Central memory CD4-positive, alpha-beta T cell (primary cell): ENCODE results near the gene GSAP.
"Not testable (repeated sequence)": the region's sequence is repeated elsewhere in the genome, so short reads cannot be mapped to it uniquely, and the experiment has no call there.

Experiments used
- DNase-seq: peaks from one replicate; pipeline ENCODE4 v3.0.0; 2022
- total RNA-seq, 3 experiments: gene quantifications; one replicate each; lab custom pipeline; 2026; lab: John Stamatoyannopoulos, UW

Gene GSAP, protein sequence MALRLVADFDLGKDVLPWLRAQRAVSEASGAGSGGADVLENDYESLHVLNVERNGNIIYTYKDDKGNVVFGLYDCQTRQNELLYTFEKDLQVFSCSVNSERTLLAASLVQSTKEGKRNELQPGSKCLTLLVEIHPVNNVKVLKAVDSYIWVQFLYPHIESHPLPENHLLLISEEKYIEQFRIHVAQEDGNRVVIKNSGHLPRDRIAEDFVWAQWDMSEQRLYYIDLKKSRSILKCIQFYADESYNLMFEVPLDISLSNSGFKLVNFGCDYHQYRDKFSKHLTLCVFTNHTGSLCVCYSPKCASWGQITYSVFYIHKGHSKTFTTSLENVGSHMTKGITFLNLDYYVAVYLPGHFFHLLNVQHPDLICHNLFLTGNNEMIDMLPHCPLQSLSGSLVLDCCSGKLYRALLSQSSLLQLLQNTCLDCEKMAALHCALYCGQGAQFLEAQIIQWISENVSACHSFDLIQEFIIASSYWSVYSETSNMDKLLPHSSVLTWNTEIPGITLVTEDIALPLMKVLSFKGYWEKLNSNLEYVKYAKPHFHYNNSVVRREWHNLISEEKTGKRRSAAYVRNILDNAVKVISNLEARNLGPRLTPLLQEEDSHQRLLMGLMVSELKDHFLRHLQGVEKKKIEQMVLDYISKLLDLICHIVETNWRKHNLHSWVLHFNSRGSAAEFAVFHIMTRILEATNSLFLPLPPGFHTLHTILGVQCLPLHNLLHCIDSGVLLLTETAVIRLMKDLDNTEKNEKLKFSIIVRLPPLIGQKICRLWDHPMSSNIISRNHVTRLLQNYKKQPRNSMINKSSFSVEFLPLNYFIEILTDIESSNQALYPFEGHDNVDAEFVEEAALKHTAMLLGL
- total RNA-seq = 1.5 to 29.7 (median 25.1) reads per million in 3 experiments

DNA sequence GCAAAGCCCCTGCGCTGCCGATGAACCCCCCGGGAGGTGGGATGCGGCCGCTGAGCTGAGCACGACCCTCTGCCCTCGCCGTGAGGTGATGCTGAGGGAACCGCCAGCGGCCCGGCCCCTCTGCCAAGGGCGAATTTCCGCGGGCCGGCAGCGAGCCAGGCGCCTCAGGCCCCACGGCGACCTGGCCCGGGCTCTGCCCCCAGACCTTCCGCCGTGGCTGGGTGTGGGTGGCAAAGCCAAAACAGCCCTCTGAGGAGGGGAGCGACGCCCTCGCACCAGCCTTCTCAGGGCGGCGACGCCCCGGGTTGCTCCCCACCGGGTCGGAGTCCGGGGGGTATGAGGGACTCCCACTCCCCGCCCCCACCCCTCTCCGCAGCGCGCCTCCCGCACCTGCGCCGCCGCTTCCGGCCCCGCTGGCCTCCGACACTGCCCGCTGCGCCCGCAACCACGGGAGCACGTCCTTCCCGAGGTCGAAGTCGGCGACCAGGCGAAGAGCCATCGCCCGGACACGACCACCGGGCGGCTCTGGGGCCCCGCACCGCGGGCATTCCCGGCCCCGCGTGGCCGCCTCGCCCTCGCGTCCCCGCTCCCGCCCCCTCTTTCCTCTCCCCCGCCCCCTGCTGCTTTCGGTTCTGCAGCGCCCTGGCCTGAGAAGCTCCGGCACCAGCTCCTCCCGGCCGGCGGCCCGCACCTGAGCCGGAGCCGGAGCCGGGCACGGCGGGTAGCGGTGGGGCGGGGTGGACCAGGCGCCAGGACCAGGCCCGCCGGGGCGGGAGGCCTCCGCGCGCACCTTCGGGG is at the start of gene GSAP:
GSAP (minus strand) TSS at position 527 of the 798 bp plus-strand sequence; CDS start at position 499, 28 bp downstream.
- peak; percentile 31 for DNase-seq

DNA sequence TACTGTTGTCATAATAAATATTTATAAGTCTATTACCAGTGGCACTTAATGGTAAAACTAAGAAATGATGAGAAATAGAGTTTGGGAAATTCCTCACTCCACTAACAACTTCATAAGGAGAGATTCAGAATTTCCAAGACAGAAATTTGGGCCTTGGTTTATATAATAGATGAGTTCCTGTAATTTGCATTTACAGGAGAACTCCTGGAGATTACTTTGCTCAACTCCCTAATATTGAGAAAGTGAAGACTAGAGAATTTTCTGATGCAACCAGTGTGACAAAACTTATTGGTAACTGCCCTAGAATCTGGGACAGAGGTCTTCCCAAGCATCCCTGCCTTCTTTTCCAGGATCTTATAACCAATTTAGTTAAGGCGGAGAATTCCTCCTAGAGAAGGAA is 49.1 kb upstream of the GSAP start:
- no peak for DNase-seq

DNA sequence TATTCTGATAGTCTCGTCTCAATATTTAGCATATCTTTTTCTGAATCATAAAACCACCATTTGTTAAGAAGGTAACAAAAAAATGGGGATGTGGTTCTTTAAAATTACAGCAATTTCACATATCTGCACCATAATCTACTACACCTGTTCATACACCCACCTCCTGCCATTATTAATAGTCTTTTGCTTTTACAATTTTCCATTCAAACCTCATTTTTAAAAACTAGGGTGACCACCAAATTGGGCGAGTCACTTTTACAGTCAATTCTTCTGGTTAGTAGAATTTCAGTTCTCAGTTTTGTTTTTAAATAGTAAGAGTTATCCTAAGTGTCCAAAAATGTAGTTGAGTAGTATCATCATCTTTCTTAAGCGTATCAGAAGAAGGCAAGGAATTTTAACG is 48.4 kb upstream of the GSAP start:
- no peak for DNase-seq

DNA sequence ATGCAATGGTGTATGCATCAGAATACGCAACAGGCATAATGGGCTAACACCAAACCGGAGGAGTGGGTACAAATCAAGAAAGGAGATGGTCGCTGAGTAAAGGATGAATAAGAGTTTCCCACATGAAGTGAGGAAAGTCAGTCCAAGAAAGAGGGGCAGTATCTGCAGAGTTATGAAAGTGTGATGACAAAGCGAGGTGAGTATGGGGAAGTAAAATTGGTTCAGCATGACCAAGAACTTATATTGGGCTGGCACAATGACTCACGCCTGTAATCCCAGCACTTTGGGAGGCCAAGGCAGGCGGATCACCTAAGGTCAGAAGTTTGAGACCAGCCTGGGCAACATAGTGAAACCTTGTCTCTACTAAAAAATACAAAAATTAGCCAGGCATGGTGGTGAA is 47.5 kb upstream of the GSAP start:
- not testable (repeated sequence) for DNase-seq

DNA sequence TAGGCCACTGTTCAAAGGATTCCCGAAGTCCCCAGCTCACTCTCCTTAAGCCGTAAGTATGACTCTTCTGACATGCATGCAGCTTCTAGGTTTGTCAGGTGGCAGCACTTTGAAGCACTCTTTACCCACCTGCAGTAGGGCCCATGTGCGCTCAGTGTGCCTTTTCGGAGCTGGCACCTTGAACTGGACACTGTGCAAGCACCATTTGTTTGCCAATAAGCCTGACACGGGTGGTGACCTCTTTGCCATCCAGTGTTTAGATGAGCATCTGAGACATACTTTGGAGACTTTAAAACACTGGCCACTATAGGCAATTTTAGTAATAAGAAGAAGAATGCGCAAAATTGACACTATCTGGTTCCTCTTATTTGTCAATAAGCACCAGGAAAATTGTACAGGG is 45.7 kb upstream of the GSAP start:
- no peak for DNase-seq

DNA sequence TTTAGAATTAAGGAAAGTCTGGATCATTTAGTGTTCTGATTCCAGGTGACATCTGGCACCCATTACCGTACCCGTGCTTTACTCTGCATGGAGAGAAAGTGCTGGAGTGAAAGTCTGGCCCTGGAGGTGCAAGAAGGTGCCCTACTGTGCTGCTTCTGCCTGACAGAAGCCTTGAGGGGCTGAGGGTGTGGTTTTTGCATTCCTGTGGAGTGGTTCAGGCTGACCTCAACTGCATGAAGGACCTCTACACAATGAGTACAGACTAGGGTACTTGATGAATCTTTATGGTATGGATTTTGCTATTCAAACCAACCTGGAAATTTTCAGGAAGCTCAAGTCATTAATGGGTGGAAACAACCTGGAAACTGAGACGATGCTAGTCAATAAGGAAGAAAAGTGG is 45.1 kb upstream of the GSAP start:
- DNase-seq = no peak

DNA sequence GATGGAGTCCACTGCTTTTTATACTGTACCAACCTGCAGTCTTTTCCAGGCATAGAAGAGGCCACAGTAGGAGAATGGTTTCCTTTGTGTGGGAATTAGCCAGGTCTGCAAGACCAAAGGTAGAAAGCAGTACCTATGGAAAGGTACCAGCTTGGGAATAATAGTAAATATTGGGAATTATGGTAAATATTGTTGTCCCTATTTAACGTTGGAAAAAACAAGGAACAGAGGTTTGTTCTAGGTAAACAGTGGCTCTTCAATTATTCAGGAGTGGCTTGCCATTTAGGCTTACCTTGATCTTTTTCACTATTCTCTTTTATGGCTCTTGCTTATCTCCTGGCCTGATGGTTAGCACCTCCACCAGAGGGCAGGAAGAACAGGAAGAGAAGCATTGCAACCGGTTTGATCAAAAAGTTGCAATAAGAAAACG is 43.9 kb upstream of the GSAP start:
- DNase-seq = no peak

DNA sequence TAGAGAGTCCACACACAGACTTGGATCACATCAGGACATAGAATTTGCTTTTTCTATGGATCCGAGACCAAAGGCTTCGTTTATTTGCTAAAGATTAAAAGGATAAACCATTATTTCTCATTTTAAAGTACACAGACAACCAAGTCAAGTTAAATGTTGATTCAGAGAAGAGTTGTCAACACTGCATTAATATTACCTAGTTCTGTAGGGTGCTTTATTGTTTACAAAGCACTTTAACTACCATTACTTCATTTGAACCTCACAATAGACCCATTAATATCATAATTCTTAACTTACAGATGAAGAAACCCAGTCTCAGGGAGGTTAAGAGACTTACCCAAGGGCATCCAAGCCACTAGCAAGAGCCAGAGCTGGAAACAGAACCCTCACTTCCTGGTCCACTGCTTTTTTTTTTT is 43.2 kb upstream of the GSAP start:
- DNase-seq = no peak

DNA sequence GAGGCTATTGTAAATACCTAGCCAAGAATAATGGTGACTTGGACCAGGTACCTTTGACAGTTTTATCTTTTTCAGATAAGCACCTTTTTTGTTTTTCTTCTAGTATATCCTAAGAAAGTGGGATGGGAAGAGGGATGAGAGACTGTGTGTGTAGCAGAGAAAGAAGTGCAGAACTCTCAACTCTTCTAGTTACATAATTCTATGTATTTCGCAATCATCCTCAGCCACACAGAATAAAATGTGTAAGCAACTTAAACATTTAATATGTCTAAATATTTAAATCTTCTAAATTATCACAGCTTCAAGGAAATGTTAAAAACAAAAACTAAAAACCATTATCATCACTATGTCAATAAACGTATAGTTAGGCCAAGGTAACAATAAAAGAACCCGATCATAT is 42.6 kb upstream of the GSAP start:
- DNase-seq = no peak

DNA sequence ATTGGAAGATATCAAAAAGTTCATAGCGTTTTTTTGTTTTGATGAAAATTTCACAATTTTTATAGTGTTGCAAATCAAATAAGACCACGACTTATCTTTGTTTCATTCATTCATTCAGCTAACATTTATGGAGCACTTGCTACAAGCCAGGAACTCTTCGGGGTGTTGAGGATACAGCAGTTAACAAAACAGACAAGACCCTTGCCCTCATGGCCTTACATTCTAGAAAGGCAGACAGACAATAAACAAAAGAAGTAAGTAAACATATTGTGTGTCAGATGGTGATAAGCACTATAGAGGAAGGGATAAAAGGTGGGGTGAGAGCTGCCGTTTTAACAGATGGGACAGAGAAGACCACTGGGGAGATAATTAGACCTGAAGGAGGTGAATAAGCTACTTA is 41.6 kb upstream of the GSAP start:
- DNase-seq = no peak

DNA sequence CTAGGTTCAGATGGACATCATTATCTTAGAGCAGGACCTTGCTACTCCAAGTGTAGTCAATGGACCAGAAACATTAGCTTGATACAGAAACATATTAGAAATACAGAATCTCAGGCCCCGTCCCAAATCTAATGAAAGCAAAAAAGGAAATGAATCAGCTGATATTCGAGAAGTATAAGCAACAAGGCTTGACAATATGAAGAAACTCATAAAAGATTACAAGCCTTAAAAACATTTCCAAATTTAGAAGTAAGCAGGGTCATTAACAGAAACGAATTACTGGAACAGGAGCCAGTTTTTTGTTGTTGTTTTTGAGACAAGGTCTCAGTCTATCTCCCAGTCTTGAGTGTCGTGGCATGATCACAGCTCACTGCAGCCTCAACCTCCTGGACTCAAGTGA is 40.5 kb upstream of the GSAP start:
- no peak for DNase-seq

DNA sequence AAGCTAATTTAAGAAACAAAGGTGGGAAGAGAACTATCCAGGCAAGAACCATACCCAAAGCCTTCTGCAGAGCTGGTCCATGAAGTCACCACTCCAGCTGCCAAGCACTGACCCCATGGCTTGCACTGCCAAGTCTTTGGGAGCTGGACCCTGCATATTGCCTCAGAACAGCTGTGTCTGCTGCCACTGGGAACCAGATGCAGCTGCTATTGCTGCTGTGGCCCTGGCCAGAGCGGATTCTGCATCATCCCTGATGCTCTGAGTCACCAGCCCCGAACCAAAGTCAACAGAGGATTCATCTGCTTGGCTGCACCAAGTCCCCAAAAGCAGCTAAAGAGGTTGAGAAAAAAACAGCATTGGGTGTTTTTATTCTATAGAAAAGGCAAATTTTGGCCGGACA is 39.2 kb upstream of the GSAP start:
- no peak for DNase-seq

DNA sequence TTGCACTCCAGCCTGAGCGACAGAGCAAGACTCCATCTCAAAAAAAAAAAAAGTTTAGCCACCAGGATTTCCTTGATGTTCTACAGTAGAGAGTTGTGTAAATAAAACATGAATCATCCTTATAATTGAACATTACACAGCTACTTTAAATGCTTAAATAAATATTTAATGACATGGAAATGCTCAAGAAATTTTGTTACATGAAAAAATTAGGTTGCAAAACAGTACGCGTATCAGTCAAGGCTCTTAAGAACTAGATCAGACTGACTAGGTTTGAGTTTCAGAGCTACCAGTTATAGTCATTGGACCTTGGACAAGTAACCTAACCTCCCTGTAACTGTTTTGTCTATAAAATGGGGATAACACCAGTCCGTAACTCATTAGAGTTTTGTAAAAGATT is 38.7 kb upstream of the GSAP start:
- no peak for DNase-seq

DNA sequence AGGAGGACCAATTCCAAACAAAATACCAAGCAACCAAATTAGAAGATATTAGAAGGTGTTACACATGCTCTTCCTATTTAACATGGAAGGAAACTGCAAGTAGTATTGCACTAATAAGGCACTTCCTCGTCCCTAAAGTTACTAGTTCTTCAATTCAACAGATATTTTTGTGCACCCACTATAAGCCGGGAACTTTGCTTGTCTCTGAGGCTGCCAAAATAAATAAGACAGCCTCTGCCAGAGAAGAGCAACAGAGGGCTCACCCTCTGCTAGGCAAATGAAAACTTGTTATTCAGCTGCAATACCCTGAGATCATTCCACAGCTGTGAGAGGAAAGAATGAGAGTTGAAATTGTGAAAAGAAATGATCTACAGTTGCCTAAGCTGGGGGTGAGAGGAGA is 37.4 kb upstream of the GSAP start:
- no peak for DNase-seq

DNA sequence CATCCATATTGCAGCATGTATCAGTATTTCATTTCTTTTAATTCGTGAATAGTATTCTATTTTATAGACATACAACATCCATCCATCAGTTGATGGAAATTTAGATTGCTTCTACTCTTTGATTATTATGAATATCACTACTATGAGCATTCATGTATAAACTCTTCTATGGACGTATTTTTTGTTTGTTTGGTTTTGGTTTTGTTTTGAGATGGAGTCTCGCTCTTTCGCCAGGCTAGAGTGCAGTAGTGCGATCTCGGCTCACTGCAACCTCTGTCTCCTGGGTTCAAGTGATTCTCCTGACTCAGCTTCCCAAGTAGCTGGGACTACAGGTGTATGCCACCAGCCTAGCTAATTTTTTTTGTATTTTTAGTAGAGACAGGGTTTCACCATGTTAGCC is 35.8 kb upstream of the GSAP start:
- not testable (repeated sequence) for DNase-seq

DNA sequence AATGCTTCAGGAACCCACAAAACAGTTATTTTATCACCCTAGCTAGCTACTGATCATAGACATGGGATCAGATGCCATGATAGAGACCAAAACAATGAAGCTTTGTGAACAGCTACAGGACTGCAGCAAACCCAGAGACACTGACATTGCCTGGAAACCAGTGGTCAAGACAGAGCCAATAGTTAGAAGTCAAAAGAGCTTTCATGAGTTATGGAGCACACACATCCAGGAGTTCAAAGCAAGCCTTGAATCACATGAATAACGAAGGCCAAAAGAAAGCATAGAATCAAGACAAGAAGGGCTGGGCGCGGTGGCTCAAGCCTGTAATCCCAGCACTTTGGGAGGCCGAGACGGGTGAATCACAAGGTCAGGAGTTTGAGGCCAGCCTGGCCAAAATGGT is 34.5 kb upstream of the GSAP start:
- DNase-seq = no peak

DNA sequence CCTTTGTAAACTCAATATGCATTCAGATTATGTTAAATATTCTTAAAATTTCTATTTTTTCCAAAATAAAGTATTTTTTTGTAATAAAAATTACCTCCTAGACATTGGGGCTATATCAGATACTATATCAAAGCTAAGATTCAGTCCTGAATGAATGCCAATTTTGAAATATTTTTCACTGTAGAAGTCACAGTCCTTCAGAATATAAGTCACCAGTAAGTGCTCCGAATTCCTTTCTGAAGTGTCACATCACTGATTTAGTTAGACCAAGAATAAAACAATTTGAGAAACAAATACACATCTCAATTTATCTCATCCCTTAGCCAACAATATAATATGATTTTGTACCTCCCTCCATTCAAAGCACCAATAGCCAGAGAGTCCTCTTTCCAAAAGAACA is 33.9 kb upstream of the GSAP start:
- no peak for DNase-seq

DNA sequence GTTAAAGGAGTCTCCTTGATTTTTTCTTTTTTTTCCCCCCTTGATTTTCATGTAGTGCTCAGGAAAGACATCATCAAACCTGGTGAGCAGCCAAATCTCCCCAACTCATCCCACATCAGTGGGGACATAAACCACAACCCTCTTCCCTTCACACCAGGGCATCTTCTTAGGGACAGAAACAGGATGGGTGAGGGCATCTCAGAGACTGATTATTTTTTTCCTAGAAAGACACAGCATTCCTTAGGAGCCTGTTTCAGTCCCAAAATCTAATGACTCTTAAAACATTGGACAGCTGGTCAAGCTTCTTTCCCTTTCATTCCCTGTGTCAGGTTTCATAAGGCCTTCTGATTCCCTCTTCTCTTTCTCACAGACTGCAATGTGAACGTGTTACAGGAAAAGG is 31.5 kb upstream of the GSAP start:
- no peak for DNase-seq

DNA sequence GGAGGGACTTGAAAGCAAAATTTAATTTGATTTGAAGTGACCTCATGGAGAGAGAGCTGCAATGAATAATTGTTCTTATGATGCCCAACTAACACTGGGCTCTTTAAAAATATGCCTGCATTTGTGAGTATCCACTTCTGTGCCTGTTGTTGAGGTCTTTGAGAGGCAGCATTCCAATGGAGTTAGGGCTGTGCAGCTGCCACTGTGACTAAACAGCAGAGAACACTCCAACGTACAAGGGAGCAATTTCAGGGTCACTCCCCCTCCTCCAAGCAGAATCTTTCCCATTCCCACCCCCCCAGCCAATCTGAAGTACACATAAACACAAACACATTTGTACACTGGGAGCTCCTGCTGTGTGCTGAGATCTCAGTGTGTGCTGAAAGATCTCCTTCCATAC is 28.0 kb upstream of the GSAP start:
- no peak for DNase-seq

DNA sequence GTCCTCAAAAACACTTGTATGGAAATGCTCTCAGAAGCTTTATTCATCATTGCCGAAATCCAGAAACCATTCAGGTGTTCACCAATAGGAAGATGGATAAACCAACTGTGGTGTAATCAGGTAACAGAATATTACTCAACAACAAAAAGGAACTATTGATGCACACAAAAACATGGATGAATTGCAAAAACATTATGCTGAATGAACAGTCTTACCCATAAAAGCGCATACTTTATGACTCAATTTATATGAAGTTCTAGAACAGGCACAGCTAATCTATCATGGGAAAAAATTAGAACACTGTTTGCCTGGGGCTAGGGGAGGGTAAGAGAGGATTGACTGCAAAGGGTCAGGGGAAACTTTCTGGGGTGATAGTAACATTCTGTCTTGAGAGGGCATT is 26.9 kb upstream of the GSAP start:
- DNase-seq = no peak

DNA sequence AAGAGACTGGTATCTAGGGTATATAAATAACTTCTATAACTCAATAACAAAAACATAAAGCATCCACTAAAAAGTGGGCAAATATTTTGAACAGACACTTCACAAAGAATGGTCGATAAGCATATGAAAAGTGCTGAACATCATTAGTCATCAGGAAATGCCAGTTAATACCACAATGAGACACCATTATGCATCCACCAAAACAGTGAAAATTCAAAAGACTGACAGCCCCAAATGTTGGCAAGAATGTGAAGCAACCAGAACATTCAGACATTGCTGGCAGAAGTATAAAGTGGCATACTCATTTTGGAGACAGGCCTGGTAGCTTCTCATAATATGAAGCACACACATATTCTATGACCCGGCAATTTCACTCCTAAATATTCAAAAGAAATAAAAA is 26.5 kb upstream of the GSAP start:
- no peak for DNase-seq

DNA sequence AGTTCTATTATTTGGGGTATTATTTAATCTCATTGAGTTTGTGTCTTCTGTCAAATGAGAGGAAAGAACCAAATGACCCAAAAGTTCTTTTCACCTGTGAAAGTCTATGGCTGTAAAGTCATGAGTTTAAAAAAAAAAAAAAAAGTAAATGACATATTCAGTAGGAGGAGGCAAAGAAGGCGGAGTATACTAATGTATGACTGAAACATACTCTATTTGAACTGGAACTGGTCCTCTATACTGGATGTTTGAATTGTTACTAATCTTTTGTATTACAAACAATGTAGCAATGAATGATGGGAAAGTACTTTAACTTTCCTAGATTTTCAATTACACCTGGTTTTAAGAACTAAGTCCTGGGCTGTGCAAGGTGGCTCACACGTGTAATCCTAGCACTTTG is 24.9 kb upstream of the GSAP start:
- no peak for DNase-seq

DNA sequence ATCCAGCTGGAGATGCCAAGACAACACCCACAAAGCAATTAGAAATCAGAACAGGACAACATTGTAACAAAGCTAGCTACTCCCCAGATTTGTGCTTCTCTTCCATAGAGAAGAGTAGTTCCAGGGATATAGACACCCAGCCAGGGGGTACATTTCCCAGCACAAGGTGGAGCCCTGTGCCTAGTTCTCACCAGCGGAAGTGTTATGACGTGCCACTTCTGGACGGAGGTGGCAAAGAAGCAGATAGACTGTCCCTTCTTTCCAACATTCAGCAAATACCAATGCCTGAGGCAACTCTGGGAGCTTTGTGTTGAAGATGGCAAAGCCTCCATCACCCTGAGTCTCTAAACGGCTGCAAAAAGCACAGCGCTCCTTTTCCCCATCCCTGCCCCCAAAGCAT is 23.4 kb upstream of the GSAP start:
- no peak for DNase-seq
